Measurements from ENCODE around the gene S100A7.

GRCh38 chr1:153444078-153444477, 16.4 kb downstream of the S100A7 start:
- TF ChIP-seq CTCF (conservative IDR thresholded peaks at IDR 0.05; ENCODE audit: low read length) (no peak), EZH2phosphoT487 (IDR thresholded peaks at IDR 0.05; ENCODE audit: borderline replicate concordance) (no peak)

All from Loucy (cell line).